GM13976 (cell line): ENCODE results near the gene KCNAB1.

Experiments
- DNase-seq: peaks from one replicate; pipeline ENCODE4 v3.0.0; 2012; ENCODE audit warnings: low spot score
- in situ Hi-C: fragments of 300-500 bp; cut with MboI; formaldehyde crosslinking; loops from one replicate; pipeline ENCODE4 v1.12.0; 2022; ENCODE audit warnings: low sequenced_read_pairs, mixed read lengths, inconsistent platforms; ENCODE audit not compliant: unreplicated experiment
- TF ChIP-seq, protein P1 (sequence below): IDR thresholded peaks from 2 replicates; pipeline ENCODE4 v1.5.1; 2012; ENCODE audit warnings: borderline replicate concordance, mild to moderate bottlenecking; ENCODE audit not compliant: insufficient read depth; ENCODE audit errors: extremely low read depth, missing control alignments, control extremely low read depth

KCNAB1 gene

DNA sequence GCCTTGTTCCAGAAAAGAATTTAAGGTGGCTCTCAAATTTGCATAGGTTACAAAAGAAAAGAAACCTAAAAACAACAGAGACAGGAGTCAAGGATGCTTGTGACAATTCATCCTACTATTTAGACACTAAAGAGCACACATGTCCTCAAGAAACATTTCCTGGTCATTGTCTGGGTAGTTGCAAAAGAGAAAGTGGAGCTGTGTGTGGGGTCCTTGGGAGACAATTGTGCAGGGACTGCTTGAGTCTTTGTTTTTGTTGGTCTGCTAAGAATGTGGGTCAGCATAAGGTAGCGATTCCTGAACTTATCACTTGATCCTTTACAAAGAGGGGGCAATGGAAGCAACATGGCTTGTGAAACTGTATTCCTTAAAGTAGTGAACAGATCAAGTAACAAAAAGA is 185.3 kb downstream of the KCNAB1 start:
- in situ Hi-C loops, result no loop called here

DNA sequence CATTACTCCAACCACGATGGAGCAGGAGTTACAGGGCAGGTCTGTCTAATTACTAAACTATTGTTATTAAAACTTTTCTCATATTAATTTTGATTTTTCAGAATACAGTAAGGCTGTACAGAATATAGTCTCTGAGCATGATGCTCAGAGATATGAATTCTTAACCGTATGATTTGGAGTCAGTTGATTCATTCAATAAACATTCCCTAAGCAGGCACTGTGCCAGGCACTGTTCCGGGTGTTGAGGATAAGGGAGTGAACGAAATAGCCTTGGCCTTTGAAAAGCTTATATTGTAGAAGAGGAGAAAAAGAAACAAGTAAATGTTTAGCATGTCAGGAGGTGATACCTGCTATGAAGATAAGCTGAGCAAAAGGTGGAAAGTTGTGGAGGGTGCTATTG is 187.3 kb downstream of the KCNAB1 start:
- in situ Hi-C loops, result no loop called here
- DNase-seq, result no peak
- TF ChIP-seq, protein P1, sequence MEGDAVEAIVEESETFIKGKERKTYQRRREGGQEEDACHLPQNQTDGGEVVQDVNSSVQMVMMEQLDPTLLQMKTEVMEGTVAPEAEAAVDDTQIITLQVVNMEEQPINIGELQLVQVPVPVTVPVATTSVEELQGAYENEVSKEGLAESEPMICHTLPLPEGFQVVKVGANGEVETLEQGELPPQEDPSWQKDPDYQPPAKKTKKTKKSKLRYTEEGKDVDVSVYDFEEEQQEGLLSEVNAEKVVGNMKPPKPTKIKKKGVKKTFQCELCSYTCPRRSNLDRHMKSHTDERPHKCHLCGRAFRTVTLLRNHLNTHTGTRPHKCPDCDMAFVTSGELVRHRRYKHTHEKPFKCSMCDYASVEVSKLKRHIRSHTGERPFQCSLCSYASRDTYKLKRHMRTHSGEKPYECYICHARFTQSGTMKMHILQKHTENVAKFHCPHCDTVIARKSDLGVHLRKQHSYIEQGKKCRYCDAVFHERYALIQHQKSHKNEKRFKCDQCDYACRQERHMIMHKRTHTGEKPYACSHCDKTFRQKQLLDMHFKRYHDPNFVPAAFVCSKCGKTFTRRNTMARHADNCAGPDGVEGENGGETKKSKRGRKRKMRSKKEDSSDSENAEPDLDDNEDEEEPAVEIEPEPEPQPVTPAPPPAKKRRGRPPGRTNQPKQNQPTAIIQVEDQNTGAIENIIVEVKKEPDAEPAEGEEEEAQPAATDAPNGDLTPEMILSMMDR, result no peak

More for the DNA sequence above, 185.3 kb downstream of the KCNAB1 start:
- TF ChIP-seq, protein P1, result no peak
- DNase-seq, result no peak

DNA sequence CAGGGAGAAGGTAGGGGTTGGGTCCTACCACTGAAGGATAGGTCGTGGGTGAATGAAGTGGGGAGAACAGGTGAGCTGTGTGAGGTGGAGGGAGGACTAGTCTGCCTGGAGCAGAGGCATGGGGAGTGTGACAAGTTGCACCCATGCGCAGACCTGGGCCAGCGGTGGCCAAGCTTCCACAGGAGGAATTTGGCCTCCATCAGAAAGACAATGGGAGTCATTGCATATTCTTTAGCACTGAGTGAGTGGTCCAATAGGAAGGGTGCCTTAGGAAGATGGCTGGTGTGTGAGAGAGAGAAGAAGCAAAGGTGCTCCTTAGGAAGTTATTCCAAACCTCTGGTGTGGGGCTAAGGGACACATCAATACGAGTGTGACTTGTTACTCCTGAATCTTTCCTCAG is 191.1 kb downstream of the KCNAB1 start:
- DNase-seq, result no peak
- in situ Hi-C loops, result no loop called here
- TF ChIP-seq, protein P1, result no peak

DNA sequence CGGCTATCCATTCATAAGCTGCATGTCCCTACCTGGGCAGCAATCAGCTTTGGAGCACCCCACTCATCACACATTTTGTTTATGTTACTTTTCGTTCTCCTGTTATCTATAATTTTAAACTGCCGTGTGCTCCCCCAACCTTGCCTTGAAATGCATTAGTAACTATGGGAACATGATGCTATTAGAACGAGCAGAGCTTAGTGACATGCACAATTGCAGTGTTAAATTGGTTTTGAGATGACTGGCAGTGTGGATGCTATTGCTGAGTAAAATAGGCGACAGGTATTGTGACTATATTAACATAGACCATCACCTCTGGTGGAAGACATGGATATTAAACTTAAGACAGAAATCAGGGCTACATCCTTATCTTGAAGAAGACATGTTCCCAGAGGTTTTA is 191.6 kb downstream of the KCNAB1 start:
- in situ Hi-C loops, result no loop called here
- no peak for DNase-seq
- TF ChIP-seq, protein P1, result no peak

DNA sequence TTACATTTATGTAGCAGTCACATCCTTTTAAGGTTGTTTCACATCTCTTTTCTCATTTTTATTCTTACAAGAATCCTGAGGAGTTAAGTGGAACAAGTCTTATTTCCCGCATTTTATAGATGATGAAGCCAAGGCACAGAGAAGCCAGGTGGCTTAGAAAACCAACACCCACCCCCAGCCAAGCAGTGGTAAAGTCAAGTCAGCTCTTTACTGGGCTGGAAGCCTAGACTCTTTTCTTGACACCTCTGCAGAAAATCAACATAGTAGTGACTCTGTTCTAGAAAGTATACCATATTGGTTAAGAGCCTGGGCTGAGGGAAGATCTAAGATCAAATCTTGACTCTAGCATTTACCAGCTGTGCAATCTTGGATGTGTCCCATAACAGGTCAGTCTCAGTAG is 195.7 kb downstream of the KCNAB1 start:
- TF ChIP-seq, protein P1, result no peak
- in situ Hi-C loops, result no loop called here
- DNase-seq, result no peak

DNA sequence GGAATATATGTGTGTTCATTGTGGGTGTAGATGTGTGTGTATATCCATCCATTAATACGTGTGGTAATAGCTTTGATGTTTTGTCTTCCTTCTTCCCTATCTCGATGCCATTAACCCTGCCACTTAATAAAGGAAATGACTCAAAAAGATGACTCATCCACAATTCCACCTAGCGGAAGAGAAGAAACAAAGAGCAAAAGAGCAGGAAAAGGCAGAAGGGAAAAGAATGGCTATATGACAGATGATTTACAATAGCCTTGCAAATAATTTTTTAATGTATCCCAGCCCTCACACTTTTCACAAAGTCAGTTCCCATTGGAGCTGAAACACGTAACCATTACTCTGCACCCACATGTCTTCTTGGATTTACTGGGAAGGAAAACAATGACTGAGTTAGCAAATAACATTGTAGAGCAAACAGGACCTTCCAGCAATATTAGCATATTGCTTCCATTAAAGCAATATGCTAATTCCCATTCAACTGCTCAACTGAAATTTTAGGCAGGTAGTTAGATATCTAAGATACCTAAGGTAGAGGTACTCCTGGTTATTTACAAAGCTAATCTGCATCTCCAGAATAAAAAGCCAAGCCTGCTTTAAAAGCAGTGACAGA is 197.2 kb downstream of the KCNAB1 start:
- no peak for DNase-seq
- in situ Hi-C loops, result no loop called here

More for the DNA sequence above, 197.2 kb downstream of the KCNAB1 start:
- TF ChIP-seq, protein P1, result no peak
